Neuronal stem cell (in vitro differentiated cells): Measurements from ENCODE around the gene KLLN.

Experiments used
- DNase-seq: peaks from one replicate; pipeline ENCODE4 v3.0.0-alpha.2; 2013; ENCODE audit warnings: low spot score
- H2AFZ ChIP-seq: one replicate; pipeline ENCODE4 v1.6.1; 2013; ENCODE audit warnings: mild to moderate bottlenecking, low read length, inconsistent platforms
- H2AK5ac ChIP-seq: 2 replicates; pipeline ENCODE4 v1.6.1; 2013; ENCODE audit warnings: low read depth, mild to moderate bottlenecking, inconsistent platforms, low read length, moderate library complexity, mixed read lengths
- H2BK120ac ChIP-seq: 2 replicates; pipeline ENCODE4 v1.6.1; 2013; ENCODE audit warnings: low read depth, mild to moderate bottlenecking, inconsistent platforms, low read length, moderate library complexity, mixed read lengths
- H2BK12ac ChIP-seq: one replicate; pipeline ENCODE4 v1.6.1; 2013; ENCODE audit warnings: low read length, inconsistent platforms
- H2BK15ac ChIP-seq: 2 replicates; pipeline ENCODE4 v1.6.1; 2013; ENCODE audit warnings: mild to moderate bottlenecking, low read length, inconsistent platforms, mixed read lengths
- H2BK5ac ChIP-seq: one replicate; pipeline ENCODE4 v1.6.1; 2013; ENCODE audit warnings: inconsistent platforms, mild to moderate bottlenecking, low read length, moderate library complexity
- H3K14ac ChIP-seq: one replicate; pipeline ENCODE4 v1.6.1; 2013; ENCODE audit warnings: low read length, inconsistent platforms
- H3K18ac ChIP-seq: 2 replicates; pipeline ENCODE4 v1.6.1; 2013; ENCODE audit warnings: low read length, inconsistent platforms
- H3K23ac ChIP-seq: 2 replicates; pipeline ENCODE4 v1.6.1; 2013; ENCODE audit warnings: low read depth, mild to moderate bottlenecking, mixed read lengths, low read length, inconsistent platforms; ENCODE audit not compliant: poor library complexity
- H3K27ac ChIP-seq: replicated peaks from 3 replicates; pipeline ENCODE4 v1.5.1; 2013; ENCODE audit warnings: low read length, inconsistent platforms
- H3K27me3 ChIP-seq, 3 experiments: 2 replicates each; pipeline ENCODE4 v1.6.1; 2013; ENCODE audit warnings: low read length in 3 of 3, mild to moderate bottlenecking in 2 of 3, inconsistent platforms in 1 of 3, low read depth in 1 of 3, mixed read lengths in 1 of 3, moderate library complexity in 1 of 3; ENCODE audit not compliant: control insufficient read depth in 3 of 3, insufficient read depth in 3 of 3
- H3K36me3 ChIP-seq, 2 donors: replicated peaks in 1 of 2; 2 replicates each; pipeline ENCODE4 v1.6.1; 2013; ENCODE audit warnings: low read length in 2 of 2; ENCODE audit not compliant: control insufficient read depth in 2 of 2, insufficient read depth in 2 of 2
- H3K4ac ChIP-seq: 2 replicates; pipeline ENCODE4 v1.6.1; 2013; ENCODE audit warnings: inconsistent platforms, mild to moderate bottlenecking, low read length, moderate library complexity
- H3K4me1 ChIP-seq, 2 donors: 1 replicate in 1 of 2; 2 replicates in 1 of 2; pipeline ENCODE4 v1.6.1; 2013; ENCODE audit warnings: low read length in 2 of 2, low read depth in 1 of 2; ENCODE audit not compliant: control insufficient read depth in 2 of 2, insufficient read depth in 1 of 2
- H3K4me2 ChIP-seq: one replicate; pipeline ENCODE4 v1.6.1; 2013; ENCODE audit warnings: mild to moderate bottlenecking, low read length, inconsistent platforms; ENCODE audit not compliant: insufficient read depth, poor library complexity, severe bottlenecking
- H3K4me3 ChIP-seq, 2 donors: 2 replicates each; pipeline ENCODE4 v1.5.1; 2013; ENCODE audit warnings: low read length in 2 of 2, mild to moderate bottlenecking in 2 of 2, inconsistent platforms in 1 of 2, moderate library complexity in 1 of 2
- H3K79me1 ChIP-seq: one replicate; pipeline ENCODE4 v1.6.1; 2013; ENCODE audit warnings: low read depth, mild to moderate bottlenecking, inconsistent platforms, low read length, moderate library complexity
- H3K9ac ChIP-seq: one replicate; pipeline ENCODE4 v1.6.1; 2013; ENCODE audit warnings: mild to moderate bottlenecking, low read depth, low read length, inconsistent platforms; ENCODE audit not compliant: poor library complexity
- H3K9me3 ChIP-seq, 2 donors: replicated peaks in 1 of 2; 2 replicates each; pipeline versions ENCODE3 to v1.6.1; 2013; ENCODE audit warnings: low read length in 2 of 2, mild to moderate bottlenecking in 2 of 2, inconsistent platforms in 1 of 2, low read depth in 1 of 2, mixed read lengths in 1 of 2, moderate library complexity in 1 of 2; ENCODE audit not compliant: control insufficient read depth in 2 of 2, insufficient read depth in 1 of 2
- H4K8ac ChIP-seq: one replicate; pipeline ENCODE4 v1.6.1; 2013; ENCODE audit warnings: low read depth, mild to moderate bottlenecking, inconsistent platforms, low read length, moderate library complexity
- H4K91ac ChIP-seq: one replicate; pipeline ENCODE4 v1.6.1; 2013; ENCODE audit warnings: low read length, low read depth, mild to moderate bottlenecking, inconsistent platforms; ENCODE audit not compliant: poor library complexity
- WGBS, 2 donors: extraction: QIAGEN DNeasy Blood & Tissue Kit; methylation state at CpG; one replicate each; pipeline ENCODE4 v1.1.7; 2013; ENCODE audit warnings: missing lambda C conversion rate in 2 of 2, mixed read lengths in 1 of 2; ENCODE audit not compliant: insufficient read length in 2 of 2, insufficient replicate concordance in 1 of 2; ENCODE audit errors: extremely low coverage in 2 of 2; 5-methylcytosine and 5-hydroxymethylcytosine counted together

Gene KLLN

GRCh38 chr10:87845624-87845998 is 17.7 kb downstream of the KLLN start:
- Histone ChIP-seq H2AFZ (no peak overlapping the region), H3K23ac (no peak overlapping the region), H3K27me3 (no peaks in the 10 kb centered on the region), H3K4me2 (no peak overlapping the region), H2BK120ac (no peak overlapping the region), H3K9me3 (no peaks in the 10 kb centered on the region), H3K79me1 (no peaks in the 10 kb centered on the region), H3K27ac (no peak overlapping the region), H2AK5ac (no peak overlapping the region), H3K14ac (no peak overlapping the region), H3K9ac (no peak overlapping the region), H4K91ac (no peak overlapping the region), H2BK12ac (no peak overlapping the region), H3K4me1 (peaks cover 2 to 4% of the 10 kb centered on the region in 2 donors), H2BK15ac (no peak overlapping the region), H4K8ac (no peak overlapping the region), H3K4me3 (no peak overlapping the region), H2BK5ac (no peak overlapping the region), H3K36me3 (no peaks in the 10 kb centered on the region), H3K4ac (no peak overlapping the region), H3K18ac (no peak overlapping the region)
- DNase-seq = no peak
- WGBS, 2 donors = no CpG with 5 or more reads among the region's 3 CpGs

- Histone ChIP-seq H3K18ac (no peak overlapping the region), H2BK120ac (no peak overlapping the region), H3K14ac (no peak overlapping the region), H2AK5ac (no peak overlapping the region), H3K27me3 (no peaks in the 10 kb centered on the region), H2BK15ac (no peak overlapping the region), H3K36me3 (no peaks in the 10 kb centered on the region), H3K4ac (no peak overlapping the region), H2BK5ac (no peak overlapping the region), H2BK12ac (no peak overlapping the region), H3K9ac (no peak overlapping the region), H4K91ac (no peak overlapping the region), H3K4me2 (no peak overlapping the region), H3K27ac (no peak overlapping the region), H3K79me1 (no peaks in the 10 kb centered on the region), H3K9me3 (no peaks in the 10 kb centered on the region), H4K8ac (no peak overlapping the region), H3K4me1 (peaks cover under 1 to 4% of the 10 kb centered on the region in 2 donors), H3K23ac (no peak overlapping the region), H2AFZ (no peak overlapping the region), H3K4me3 (no peak overlapping the region)
- no peak for DNase-seq
- WGBS, 2 donors = no CpG with 5 or more reads among the region's 1 CpG
Measured at GRCh38 chr10:87844837-87845623, 18.3 kb downstream of the KLLN start.

DNA sequence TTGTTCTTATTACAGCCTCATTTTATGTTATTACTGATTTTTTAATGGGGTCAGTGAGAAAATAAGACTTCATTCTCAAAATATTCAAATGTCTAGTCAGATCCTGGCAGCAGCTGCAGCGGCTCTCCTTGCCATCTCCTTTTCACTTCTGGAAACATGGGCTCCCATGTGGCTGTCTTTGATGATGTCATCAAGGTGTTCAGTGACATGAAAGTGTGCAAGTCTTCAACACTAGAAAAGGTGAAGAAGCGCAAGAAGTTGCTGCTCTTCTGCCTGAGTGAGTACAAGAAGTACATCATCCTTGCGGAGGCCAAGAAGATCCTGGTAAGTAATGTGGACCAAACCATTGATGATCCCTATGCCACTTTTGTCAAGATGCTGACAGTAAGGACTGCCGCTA is 19.6 kb downstream of the KLLN start:
- H3K27ac ChIP-seq = no peak overlapping the region

DNA sequence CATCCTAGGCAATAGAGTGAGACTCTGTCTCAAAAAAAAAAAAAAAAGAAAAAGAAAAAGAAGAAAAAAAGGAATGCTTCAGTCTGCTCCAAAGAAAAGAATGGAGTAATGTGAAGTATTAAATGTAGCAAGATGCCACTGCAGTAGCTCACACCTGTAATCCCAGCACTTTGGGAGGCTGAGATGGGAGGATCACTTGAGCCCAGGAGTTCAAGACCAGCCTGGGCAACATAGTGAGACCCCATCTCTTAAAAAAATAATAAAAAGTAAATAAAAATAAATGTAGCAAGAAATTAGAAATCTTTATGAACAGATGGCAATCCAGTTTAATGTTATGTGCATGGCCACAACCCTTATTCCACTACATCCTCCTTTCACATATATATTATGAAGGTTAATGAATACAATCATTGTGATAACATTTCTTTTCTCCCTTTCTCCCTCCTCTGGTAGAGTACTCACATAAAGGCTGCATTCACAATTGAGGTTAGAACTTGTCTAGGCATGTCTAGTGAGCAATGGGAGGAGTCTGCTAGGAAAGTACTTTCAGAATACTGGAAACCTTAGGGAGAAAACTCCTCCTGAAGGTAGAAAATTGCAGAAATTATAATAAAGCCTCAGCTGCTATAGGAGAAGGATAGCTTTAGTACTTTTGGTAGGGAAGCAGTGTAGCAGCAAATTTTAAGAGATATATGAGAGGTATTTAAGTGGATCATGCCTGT is 20.4 kb downstream of the KLLN start:
- H2BK12ac ChIP-seq = no peak overlapping the region
- H4K8ac ChIP-seq = no peak overlapping the region
- no peak overlapping the region for H2BK5ac ChIP-seq
- H2BK120ac ChIP-seq = no peak overlapping the region
- H3K4me1 ChIP-seq = peaks cover 0 to 4% of the 10 kb centered on the region in 2 donors
- no peak overlapping the region for H2BK15ac ChIP-seq
- no peak overlapping the region for H3K23ac ChIP-seq
- no peak overlapping the region for H3K9ac ChIP-seq
- H3K4me3 ChIP-seq = no peak overlapping the region
- no peak overlapping the region for H3K4ac ChIP-seq
- no peak overlapping the region for H3K18ac ChIP-seq
- DNase-seq = no peak
- H2AFZ ChIP-seq = peak overlapping the region; percentile 56
- no peaks in the 10 kb centered on the region for H3K27me3 ChIP-seq
- no peaks in the 10 kb centered on the region for H3K79me1 ChIP-seq
- H4K91ac ChIP-seq = no peak overlapping the region
- H3K36me3 ChIP-seq = no peaks in the 10 kb centered on the region
- no peaks in the 10 kb centered on the region for H3K9me3 ChIP-seq
- no peak overlapping the region for H3K4me2 ChIP-seq
- H2AK5ac ChIP-seq = no peak overlapping the region
- H3K27ac ChIP-seq = no peak overlapping the region
- H3K14ac ChIP-seq = no peak overlapping the region

More for the DNA sequence above, 19.6 kb downstream of the KLLN start:
- Histone ChIP-seq H3K36me3 (no peaks in the 10 kb centered on the region), H4K91ac (no peak overlapping the region), H3K14ac (no peak overlapping the region), H3K4me3 (no peak overlapping the region), H2AK5ac (peak overlapping the region; percentile 11), H2AFZ (no peak overlapping the region), H3K9me3 (no peaks in the 10 kb centered on the region), H4K8ac (no peak overlapping the region), H3K4ac (no peak overlapping the region), H3K79me1 (no peaks in the 10 kb centered on the region), H3K27me3 (no peaks in the 10 kb centered on the region), H3K4me2 (no peak overlapping the region), H3K9ac (no peak overlapping the region), H2BK15ac (no peak overlapping the region), H3K4me1 (peaks cover 0 to 4% of the 10 kb centered on the region in 2 donors), H2BK5ac (peak overlapping the region; percentile 76), H2BK120ac (no peak overlapping the region), H3K18ac (peak overlapping the region; percentile 72), H3K23ac (no peak overlapping the region), H2BK12ac (no peak overlapping the region)
- no CpG with 5 or more reads among the region's 4 CpGs for WGBS, 2 donors
- no peak for DNase-seq
